Immature natural killer cell (primary cell): ENCODE results near the gene NLRP3. TPM values are rescaled to one million over a fixed set of nuclear protein-coding genes. Genes with fewer than 3 reads are reported as not detected.
A peak's percentile ranks its signal among the peaks of the same experiment; 100 is the strongest.
"Not testable (repeated sequence)": the region's sequence is repeated elsewhere in the genome, so short reads cannot be mapped to it uniquely, and the experiment has no call there.

Source experiments
- DNase-seq, 3 donors: peaks; one replicate each; pipeline ENCODE4 v3.0.0; 2022; ENCODE audit warnings: mixed read lengths in 1 of 3
- H3K27ac Mint-ChIP-seq, 6 donors: one replicate each; pipeline ENCODE4 v1.8.0; 2020; ENCODE audit warnings: mixed read lengths in 6 of 6, mild to moderate bottlenecking in 5 of 6, inconsistent platforms in 4 of 6, moderate library complexity in 3 of 6
- H3K27me3 Mint-ChIP-seq, 3 donors: one replicate each; pipeline ENCODE4 v1.8.0; 2020 to 2021; ENCODE audit warnings: low read depth in 3 of 3, mild to moderate bottlenecking in 3 of 3, mixed read lengths in 3 of 3, moderate library complexity in 3 of 3, inconsistent platforms in 1 of 3
- H3K36me3 Mint-ChIP-seq, 3 donors: one replicate each; pipeline ENCODE4 v1.8.0; 2020; ENCODE audit warnings: mixed read lengths in 3 of 3, inconsistent platforms in 2 of 3, mild to moderate bottlenecking in 2 of 3
- H3K4me1 Mint-ChIP-seq, 2 donors: one replicate each; pipeline ENCODE4 v1.8.0; 2020; ENCODE audit warnings: inconsistent platforms in 2 of 2, mild to moderate bottlenecking in 2 of 2, mixed read lengths in 2 of 2, moderate library complexity in 1 of 2
- H3K4me3 Mint-ChIP-seq, 5 donors: one replicate each; pipeline ENCODE4 v1.8.0; 2020; ENCODE audit warnings: mild to moderate bottlenecking in 5 of 5, mixed read lengths in 5 of 5, inconsistent platforms in 3 of 5, moderate library complexity in 3 of 5
- H3K9me3 Mint-ChIP-seq, 6 donors: one replicate each; pipeline ENCODE4 v1.8.0; 2020; ENCODE audit warnings: mild to moderate bottlenecking in 6 of 6, mixed read lengths in 6 of 6, inconsistent platforms in 4 of 6, moderate library complexity in 3 of 6
- polyA plus RNA-seq, 3 donors: library from polyadenylated mRNA; unstranded; fragments of 300-500 nt; fragmentation: Illumina TruSeq; gene quantifications; one replicate each; pipeline ENCODE4 v1.2.3, GENCODE V29; 2021

The NLRP3 gene
- polyA plus RNA-seq, 3 donors from 2014 or later = 1.0 to 1.5 TPM; not detected in 1

GRCh38 chr1:247452447-247453039, 36.6 kb downstream of the NLRP3 start:
- no peak overlapping the region for H3K4me3 Mint-ChIP-seq
- DNase-seq = no peak
- no peak overlapping the region for H3K27ac Mint-ChIP-seq
- H3K9me3 Mint-ChIP-seq = no peaks in the 10 kb centered on the region
- peaks cover 1 to 5% of the 10 kb centered on the region in 2 donors for H3K4me1 Mint-ChIP-seq
- peaks cover 2 to 12% (median 3%) of the 10 kb centered on the region in 3 donors for H3K27me3 Mint-ChIP-seq
- H3K36me3 Mint-ChIP-seq = peaks cover 0 to 5% (median under 1%) of the 10 kb centered on the region in 3 donors

- H3K27me3 Mint-ChIP-seq = peaks cover 2 to 9% (median 3%) of the 10 kb centered on the region in 3 donors
- no peak overlapping the region for H3K4me3 Mint-ChIP-seq
- no peaks in the 10 kb centered on the region for H3K4me1 Mint-ChIP-seq
- no peaks in the 10 kb centered on the region for H3K9me3 Mint-ChIP-seq
- H3K27ac Mint-ChIP-seq = no peak overlapping the region
- peaks cover 0 to 5% (median 0%) of the 10 kb centered on the region in 3 donors for H3K36me3 Mint-ChIP-seq
- DNase-seq = no peak
Measured at GRCh38 chr1:247453245-247453644, 37.3 kb downstream of the NLRP3 start.

GRCh38 chr1:247453997-247454396, 38.0 kb downstream of the NLRP3 start:
- Mint-ChIP-seq H3K36me3 (no peaks in the 10 kb centered on the region), H3K27me3 (peaks cover 2 to 9% (median 3%) of the 10 kb centered on the region in 3 donors), H3K9me3 (no peaks in the 10 kb centered on the region), H3K27ac (no peak overlapping the region), H3K4me1 (no peaks in the 10 kb centered on the region), H3K4me3 (no peak overlapping the region)
- no peak for DNase-seq

GRCh38 chr1:247456021-247456420, 40.0 kb downstream of the NLRP3 start:
- no peak for DNase-seq
- no peak overlapping the region for H3K4me3 Mint-ChIP-seq
- peaks cover 2 to 9% (median 3%) of the 10 kb centered on the region in 3 donors for H3K27me3 Mint-ChIP-seq
- no peaks in the 10 kb centered on the region for H3K36me3 Mint-ChIP-seq
- H3K27ac Mint-ChIP-seq = no peak overlapping the region
- H3K4me1 Mint-ChIP-seq = no peaks in the 10 kb centered on the region
- no peaks in the 10 kb centered on the region for H3K9me3 Mint-ChIP-seq

DNA sequence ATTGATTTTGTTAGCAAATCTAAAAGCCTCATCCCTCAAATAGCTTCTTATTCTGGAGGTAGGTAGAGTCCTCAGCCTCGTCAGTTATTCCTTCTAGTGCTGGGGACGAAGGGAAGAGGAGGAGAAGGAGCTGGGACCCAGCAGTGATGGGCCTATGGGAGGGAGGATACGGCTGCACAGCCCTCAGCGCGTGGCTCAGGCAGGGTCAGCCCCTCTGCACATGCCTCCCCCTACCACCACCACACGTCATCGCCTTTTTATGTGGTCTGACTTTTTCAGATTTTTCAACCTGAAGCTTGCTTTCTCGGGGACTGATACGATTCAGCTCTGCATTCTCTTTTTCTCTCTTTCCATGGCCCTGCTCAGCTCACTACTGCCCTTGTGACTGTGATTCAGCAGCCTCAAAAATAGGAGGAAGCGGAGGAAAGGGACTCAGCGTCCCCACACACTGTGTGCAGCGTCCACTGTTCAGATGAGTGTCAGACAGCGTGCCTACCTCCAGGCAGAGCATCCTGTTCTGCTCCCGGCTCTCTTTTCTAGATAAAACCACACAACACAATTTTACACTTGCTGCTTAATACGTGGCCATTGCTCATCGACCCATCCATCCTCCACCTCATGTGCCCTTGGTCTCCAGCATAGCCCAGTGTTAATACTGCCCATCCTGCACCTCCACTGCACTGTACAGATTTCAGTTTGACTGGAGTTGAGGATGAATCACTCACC, 41.1 kb downstream of the NLRP3 start:
- Mint-ChIP-seq H3K4me3 (peak overlapping the region in 1 of 5 donors; percentile 1), H3K27me3 (peaks cover 2 to 7% (median 3%) of the 10 kb centered on the region in 3 donors), H3K9me3 (no peaks in the 10 kb centered on the region), H3K27ac (no peak overlapping the region), H3K4me1 (no peaks in the 10 kb centered on the region), H3K36me3 (no peaks in the 10 kb centered on the region)
- DNase-seq = no peak

DNA sequence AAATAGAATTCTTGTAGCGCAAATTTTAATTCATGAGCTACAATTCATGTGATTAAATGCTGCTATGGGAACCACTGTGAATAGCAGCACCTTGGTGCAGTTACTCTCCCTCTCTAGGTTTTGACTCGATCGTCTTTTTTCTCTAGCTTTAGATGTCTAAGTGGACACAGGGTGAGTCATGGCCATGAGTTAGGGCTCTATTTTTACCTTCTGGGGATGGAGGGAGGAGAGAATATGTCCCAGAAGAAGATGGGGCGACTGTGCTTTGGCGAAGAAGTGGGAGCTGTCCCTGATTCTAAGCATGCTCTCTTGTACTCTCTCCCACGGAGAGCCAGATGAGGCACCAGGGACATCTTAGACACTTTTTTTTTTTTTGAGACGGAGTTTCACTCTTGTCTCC, 43.5 kb downstream of the NLRP3 start:
- peaks cover 3 to 6% (median 4%) of the 10 kb centered on the region in 3 donors for H3K27me3 Mint-ChIP-seq

GRCh38 chr1:247465796-247466195, 49.8 kb downstream of the NLRP3 start:
- Mint-ChIP-seq H3K36me3 (no peaks in the 10 kb centered on the region), H3K27me3 (peaks cover 1 to 11% (median 3%) of the 10 kb centered on the region in 3 donors), H3K9me3 (no peaks in the 10 kb centered on the region), H3K4me3 (no peak overlapping the region), H3K27ac (no peak overlapping the region), H3K4me1 (no peaks in the 10 kb centered on the region)
- DNase-seq = no peak

More for the DNA sequence above, 43.5 kb downstream of the NLRP3 start:
- no peaks in the 10 kb centered on the region for H3K36me3 Mint-ChIP-seq
- no peaks in the 10 kb centered on the region for H3K9me3 Mint-ChIP-seq
- no peaks in the 10 kb centered on the region for H3K4me1 Mint-ChIP-seq
- DNase-seq = no peak
- H3K27ac Mint-ChIP-seq = no peak overlapping the region
- no peak overlapping the region for H3K4me3 Mint-ChIP-seq

- H3K27ac Mint-ChIP-seq = no peak overlapping the region
- peaks cover 0 to 11% (median 3%) of the 10 kb centered on the region in 3 donors for H3K27me3 Mint-ChIP-seq
- H3K9me3 Mint-ChIP-seq = no peaks in the 10 kb centered on the region
- no peak overlapping the region for H3K4me3 Mint-ChIP-seq
- no peak for DNase-seq
- H3K4me1 Mint-ChIP-seq = no peaks in the 10 kb centered on the region
- no peaks in the 10 kb centered on the region for H3K36me3 Mint-ChIP-seq
Measured at GRCh38 chr1:247467129-247467528, 51.2 kb downstream of the NLRP3 start.

- H3K27me3 Mint-ChIP-seq = peaks cover 0 to 4% (median 3%) of the 10 kb centered on the region in 3 donors
- H3K27ac Mint-ChIP-seq = no peak overlapping the region
Measured at GRCh38 chr1:247468481-247469140, 52.6 kb downstream of the NLRP3 start.

GRCh38 chr1:247469141-247469535, 53.2 kb downstream of the NLRP3 start:
- Mint-ChIP-seq H3K27me3 (peaks cover 0 to 4% (median 3%) of the 10 kb centered on the region in 3 donors), H3K9me3 (no peaks in the 10 kb centered on the region), H3K4me1 (no peaks in the 10 kb centered on the region), H3K27ac (no peak overlapping the region), H3K4me3 (no peak overlapping the region), H3K36me3 (no peaks in the 10 kb centered on the region)
- DNase-seq = no peak

More at GRCh38 chr1:247468481-247469140, 52.6 kb downstream of the NLRP3 start:
- Mint-ChIP-seq H3K4me1 (no peaks in the 10 kb centered on the region), H3K9me3 (no peaks in the 10 kb centered on the region), H3K4me3 (no peak overlapping the region), H3K36me3 (no peaks in the 10 kb centered on the region)
- DNase-seq = no peak

GRCh38 chr1:247470942-247471429, 55.0 kb downstream of the NLRP3 start:
- H3K9me3 Mint-ChIP-seq, H3K36me3 Mint-ChIP-seq, H3K27me3 Mint-ChIP-seq, H3K27ac Mint-ChIP-seq, H3K4me1 Mint-ChIP-seq, H3K4me3 Mint-ChIP-seq, DNase-seq: not testable (repeated sequence)

DNA sequence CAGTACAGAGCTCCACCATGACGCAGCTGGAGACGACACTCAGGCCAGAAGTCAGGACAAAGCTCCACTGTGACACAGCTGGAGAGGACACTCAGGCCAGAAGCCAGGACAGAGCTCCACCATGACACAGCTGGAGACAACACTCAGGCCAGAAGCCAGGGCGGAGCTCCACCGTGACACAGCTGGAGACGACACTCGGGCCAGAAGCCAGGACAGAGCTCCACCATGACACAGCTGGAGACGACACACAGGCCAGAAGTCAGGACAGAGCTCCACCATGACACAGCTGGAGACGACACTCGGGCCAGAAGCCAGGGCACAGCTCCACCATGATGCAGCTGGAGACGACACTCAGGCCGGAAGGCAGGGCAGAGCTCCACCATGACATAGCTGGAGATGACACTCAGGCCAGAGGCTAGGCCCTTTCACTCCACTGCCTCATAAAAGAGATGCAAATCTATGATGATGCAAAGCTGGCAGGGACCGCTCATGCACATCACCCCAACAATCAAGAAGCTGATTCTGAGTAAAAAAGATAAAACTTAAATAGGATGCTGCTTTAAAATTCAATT, 55.6 kb downstream of the NLRP3 start:
- Mint-ChIP-seq H3K4me3 (no peak overlapping the region), H3K27ac (no peak overlapping the region), H3K4me1 (no peaks in the 10 kb centered on the region), H3K36me3 (no peaks in the 10 kb centered on the region), H3K9me3 (no peaks in the 10 kb centered on the region), H3K27me3 (peaks cover 0 to 3% (median 2%) of the 10 kb centered on the region in 3 donors)
- DNase-seq = no peak

DNA sequence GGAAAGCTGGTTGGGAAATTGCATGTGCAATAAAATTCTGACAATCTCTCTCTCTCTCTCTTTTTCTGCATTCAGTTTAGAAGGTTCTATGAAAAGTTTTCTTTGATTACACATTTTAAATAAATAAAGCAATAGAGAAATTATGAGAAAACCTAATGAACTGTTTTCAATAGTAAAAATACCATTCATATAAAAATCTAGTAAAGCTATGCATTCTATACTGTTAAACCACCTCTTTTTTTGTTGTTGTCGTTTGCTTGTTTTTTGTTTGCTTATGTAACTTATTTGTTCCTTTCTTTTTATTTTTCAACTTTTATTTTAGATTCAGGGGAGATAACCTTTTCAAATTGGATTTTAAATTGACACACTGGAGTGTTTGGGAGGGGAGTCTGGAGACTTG, 56.1 kb downstream of the NLRP3 start:
- no peak for DNase-seq
- Mint-ChIP-seq H3K4me1 (no peaks in the 10 kb centered on the region), H3K9me3 (no peaks in the 10 kb centered on the region), H3K4me3 (no peak overlapping the region), H3K27ac (no peak overlapping the region), H3K36me3 (no peaks in the 10 kb centered on the region), H3K27me3 (peaks cover 0 to 3% (median 2%) of the 10 kb centered on the region in 3 donors)

GRCh38 chr1:247474367-247474766, 58.4 kb downstream of the NLRP3 start:
- H3K9me3 Mint-ChIP-seq = no peaks in the 10 kb centered on the region
- H3K27me3 Mint-ChIP-seq = peaks cover 0 to 2% (median under 1%) of the 10 kb centered on the region in 3 donors
- H3K4me1 Mint-ChIP-seq = no peaks in the 10 kb centered on the region
- no peaks in the 10 kb centered on the region for H3K36me3 Mint-ChIP-seq
- no peak overlapping the region for H3K27ac Mint-ChIP-seq
- H3K4me3 Mint-ChIP-seq = no peak overlapping the region
- DNase-seq = no peak
